A549 (cell line): ENCODE data around the gene ZNF385A. TPM values are rescaled to one million over a fixed set of nuclear protein-coding genes. Genes with fewer than 3 reads are reported as not detected.
A peak's percentile ranks its signal among the peaks of the same experiment; 100 is the strongest.

Source experiments
- ATAC-seq, 2 experiments: fragments of 200-7000 bp in 1 of 2; fragments of >200 bp in 1 of 2; cut with Nextera tagmentation in 1 of 2; cut with Tn5 transposase in 1 of 2; 3 replicates each; pipeline versions ENCODE4 v1.8.0 to v1.9.1; 2018 to 2020; ENCODE audit warnings: mild to moderate bottlenecking in 1 of 2, moderate library complexity in 1 of 2
- CTCF ChIA-PET: fragments of 300-600 bp; sonication (Branson Sonifier 250); formaldehyde crosslinking; extraction: SDS; loops from one replicate; lab custom pipeline; 2021; ENCODE audit warnings: antibody characterized with exemption, inconsistent platforms; lab: Yijun Ruan, JAX
- POLR2A ChIA-PET: fragments of 350-600 bp; formaldehyde crosslinking; extraction: SDS; loops from one replicate; lab custom pipeline; 2021; ENCODE audit warnings: antibody characterized with exemption, inconsistent platforms; lab: Yijun Ruan, JAX
- DNase-seq, 2 experiments: peaks; one replicate each; pipeline versions ENCODE4 v3.0.0 to v3.0.0-alpha.2; 2011 to 2016; ENCODE audit warnings: low read depth in 1 of 2, low spot score in 1 of 2
- FAIRE-seq: peaks from 2 replicates; lab custom pipeline; 2011; peaks lifted over from hg19 to GRCh38; lab: Jason Lieb, UNC
- H3K27ac ChIP-seq, 2 experiments: fragments of >200 bp; sonication (Bioruptor Twin); formaldehyde crosslinking; 3 replicates each; pipeline ENCODE4 v1.5.1; 2016 to 2017
- H3K4me1 ChIP-seq: fragments of >200 bp; sonication (Bioruptor Twin); formaldehyde crosslinking; 3 replicates; pipeline ENCODE4 v1.6.1; 2016
- H3K4me2 ChIP-seq: fragments of >200 bp; sonication (Bioruptor Twin); formaldehyde crosslinking; 3 replicates; pipeline ENCODE4 v1.6.1; 2016
- H3K4me3 ChIP-seq: fragments of >200 bp; sonication (Bioruptor Twin); formaldehyde crosslinking; 3 replicates; pipeline ENCODE4 v1.5.1; 2016
- H3K9me3 ChIP-seq: fragments of >200 bp; sonication (Bioruptor Twin); formaldehyde crosslinking; 3 replicates; pipeline ENCODE4 v1.6.1; 2016
- E2F6 ChIP-seq: IDR thresholded peaks from 2 replicates; pipeline ENCODE4 v1.6.1; 2012; ENCODE audit warnings: low read depth, borderline replicate concordance
- ESRRA ChIP-seq: fragments of 150-350 bp; IDR thresholded peaks from 2 replicates; pipeline ENCODE4 v1.6.1; 2014; ENCODE audit warnings: mild to moderate bottlenecking, low read length, borderline replicate concordance
- FOSB ChIP-seq: fragments of 250-450 bp; sonication (Bioruptor Pico); IDR thresholded peaks from 2 replicates; pipeline ENCODE4 v1.5.0; 2020; ENCODE audit warnings: mild to moderate bottlenecking, moderate library complexity
- FOXS1 ChIP-seq: fragments of 250-450 bp; sonication (Bioruptor Pico); IDR thresholded peaks from 2 replicates; pipeline ENCODE4 v1.5.0; 2020; ENCODE audit warnings: mild to moderate bottlenecking, moderate library complexity
- HMGXB4 ChIP-seq: fragments of 250-450 bp; sonication (Bioruptor Pico); IDR thresholded peaks from 2 replicates; pipeline ENCODE4 v1.5.0; 2021; ENCODE audit warnings: mild to moderate bottlenecking, moderate library complexity, borderline replicate concordance
- JUN ChIP-seq, 2 experiments: fragments of >200 bp; sonication (Bioruptor Twin); formaldehyde crosslinking; IDR thresholded peaks; 2 replicates in 1 of 2; 3 replicates in 1 of 2; pipeline ENCODE4 v1.6.1; 2016 to 2017
- JUNB ChIP-seq: fragments of >200 bp; sonication (Bioruptor Twin); formaldehyde crosslinking; IDR thresholded peaks from 2 replicates; pipeline ENCODE4 v1.6.1; 2016
- MAZ ChIP-seq: fragments of 150-350 bp; IDR thresholded peaks from 2 replicates; pipeline ENCODE4 v1.6.1; 2014; ENCODE audit warnings: antibody characterized with exemption, low read depth, low read length, borderline replicate concordance
- MYC ChIP-seq: IDR thresholded peaks from 2 replicates; pipeline ENCODE4 v1.6.1; 2012; ENCODE audit warnings: mild to moderate bottlenecking, inconsistent platforms, low read length, improper control_type of control experiment, borderline replicate concordance
- NFE2L2 ChIP-seq: fragments of 150-350 bp; conservative IDR thresholded peaks from 2 replicates; pipeline ENCODE4 v1.6.1; 2014; ENCODE audit warnings: low read length
- PHF8 ChIP-seq: fragments of 200-600 bp; sonication (generic); IDR thresholded peaks from 2 replicates; pipeline ENCODE4 v1.6.1; 2016; ENCODE audit warnings: low read depth, mild to moderate bottlenecking, antibody characterized with exemption, moderate library complexity, borderline replicate concordance
- POLR2A ChIP-seq: IDR thresholded peaks from 2 replicates; pipeline ENCODE4 v1.6.1; 2012; ENCODE audit warnings: mild to moderate bottlenecking, low read length
- RAD21 ChIP-seq, 2 experiments: fragments of >200 bp in 1 of 2; sonication (Bioruptor Twin) in 1 of 2; formaldehyde crosslinking in 1 of 2; IDR thresholded peaks in 1 of 2; conservative IDR thresholded peaks in 1 of 2; 2 replicates in 1 of 2; 3 replicates in 1 of 2; pipeline ENCODE4 v1.6.1; 2012 to 2018; ENCODE audit warnings: inconsistent platforms in 1 of 2
- TFCP2L1 ChIP-seq: fragments of 250-450 bp; sonication (Bioruptor Pico); IDR thresholded peaks from 2 replicates; pipeline ENCODE4 v1.5.0; 2021; ENCODE audit warnings: mild to moderate bottlenecking
- TP53 ChIP-seq: fragments of 250-450 bp; sonication (Bioruptor Pico); IDR thresholded peaks from 2 replicates; pipeline ENCODE4 v1.5.0; 2021; ENCODE audit warnings: mild to moderate bottlenecking, moderate library complexity
- ZC3H11A ChIP-seq: fragments of 450-650 bp; IDR thresholded peaks from 2 replicates; pipeline ENCODE4 v1.6.1; 2014; ENCODE audit warnings: antibody characterized with exemption, mild to moderate bottlenecking
- WGBS: methylation state at CpG from one replicate; pipeline ENCODE4 v1.1.6; 2017; ENCODE audit errors: missing lambda C conversion rate; 5-methylcytosine and 5-hydroxymethylcytosine counted together
- polyA plus RNA-seq, 4 experiments: library from polyadenylated mRNA; depleted of rRNA in 3 of 4; stranded (reverse); fragments of >200 nt; fragmentation: RNase III in 1 of 4; extraction: RNeasy Plus Mini Kit Qiagen cat#74134 plus additional on column Dnase treatment in 1 of 4; gene quantifications; 2 replicates in 3 of 4; 3 replicates in 1 of 4; pipeline ENCODE4 v1.2.3, GENCODE V29; 2011 to 2017
- TF ChIP-seq, protein P1 (sequence below): fragments of 200-600 bp; sonication (generic); IDR thresholded peaks from 2 replicates; pipeline ENCODE4 v1.6.1; 2016; ENCODE audit warnings: antibody characterized with exemption, mild to moderate bottlenecking, moderate library complexity
- TF ChIP-seq, protein P2 (sequence below): fragments of 450-650 bp; IDR thresholded peaks from 2 replicates; pipeline ENCODE4 v1.6.1; 2014; ENCODE audit warnings: antibody characterized with exemption
- TF ChIP-seq, protein P3 (sequence below): fragments of 150-350 bp; IDR thresholded peaks from 2 replicates; pipeline ENCODE4 v1.6.1; 2014; ENCODE audit warnings: low read depth, mild to moderate bottlenecking, low read length

ZNF385A gene
- polyA plus RNA-seq, 2 of the 4 experiments (the other 2 are of a cell fraction), result 1.8 to 14.9 TPM

GRCh38 chr12:54431911-54432814 lies 47.6 kb upstream of the ZNF385A start:
- Histone ChIP-seq H3K27ac (peak overlapping the region in 1 of 2 experiments; percentile 18; a peak in 1 of 6 replicates), H3K4me2 (peak overlapping the region; percentile 47), H3K4me3 (no peak overlapping the region), H3K4me1 (peaks cover 34% of the 10 kb centered on the region), H3K9me3 (no peaks in the 10 kb centered on the region)
- DNase-seq (peak in 1 of 2 experiments; percentile 70), ATAC-seq (peak; percentile 26 to 48; a peak in 3 of 6 replicates)
- POLR2A ChIA-PET, result no interaction called here
- TF ChIP-seq TP53 (CRISPR knock-in tag) (no peak), HMGXB4 (CRISPR knock-in tag) (no peak), E2F6 (no peak), FOXS1 (CRISPR knock-in tag) (no peak), JUN (IDR thresholded peaks at IDR 0.05) (no peak), JUNB (no peak), PHF8 (no peak), NFE2L2 (no peak), ESRRA (no peak), TFCP2L1 (CRISPR knock-in tag) (no peak), MYC (no peak), MAZ (no peak), FOSB (CRISPR knock-in tag) (no peak), RAD21 (conservative IDR thresholded peaks at IDR 0.05 in 1 of 2, IDR thresholded peaks at IDR 0.05 in 1 of 2) (no peak), ZC3H11A (no peak), POLR2A (no peak)
- TF ChIP-seq, protein P1, sequence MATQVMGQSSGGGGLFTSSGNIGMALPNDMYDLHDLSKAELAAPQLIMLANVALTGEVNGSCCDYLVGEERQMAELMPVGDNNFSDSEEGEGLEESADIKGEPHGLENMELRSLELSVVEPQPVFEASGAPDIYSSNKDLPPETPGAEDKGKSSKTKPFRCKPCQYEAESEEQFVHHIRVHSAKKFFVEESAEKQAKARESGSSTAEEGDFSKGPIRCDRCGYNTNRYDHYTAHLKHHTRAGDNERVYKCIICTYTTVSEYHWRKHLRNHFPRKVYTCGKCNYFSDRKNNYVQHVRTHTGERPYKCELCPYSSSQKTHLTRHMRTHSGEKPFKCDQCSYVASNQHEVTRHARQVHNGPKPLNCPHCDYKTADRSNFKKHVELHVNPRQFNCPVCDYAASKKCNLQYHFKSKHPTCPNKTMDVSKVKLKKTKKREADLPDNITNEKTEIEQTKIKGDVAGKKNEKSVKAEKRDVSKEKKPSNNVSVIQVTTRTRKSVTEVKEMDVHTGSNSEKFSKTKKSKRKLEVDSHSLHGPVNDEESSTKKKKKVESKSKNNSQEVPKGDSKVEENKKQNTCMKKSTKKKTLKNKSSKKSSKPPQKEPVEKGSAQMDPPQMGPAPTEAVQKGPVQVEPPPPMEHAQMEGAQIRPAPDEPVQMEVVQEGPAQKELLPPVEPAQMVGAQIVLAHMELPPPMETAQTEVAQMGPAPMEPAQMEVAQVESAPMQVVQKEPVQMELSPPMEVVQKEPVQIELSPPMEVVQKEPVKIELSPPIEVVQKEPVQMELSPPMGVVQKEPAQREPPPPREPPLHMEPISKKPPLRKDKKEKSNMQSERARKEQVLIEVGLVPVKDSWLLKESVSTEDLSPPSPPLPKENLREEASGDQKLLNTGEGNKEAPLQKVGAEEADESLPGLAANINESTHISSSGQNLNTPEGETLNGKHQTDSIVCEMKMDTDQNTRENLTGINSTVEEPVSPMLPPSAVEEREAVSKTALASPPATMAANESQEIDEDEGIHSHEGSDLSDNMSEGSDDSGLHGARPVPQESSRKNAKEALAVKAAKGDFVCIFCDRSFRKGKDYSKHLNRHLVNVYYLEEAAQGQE, result no peak
- TF ChIP-seq, protein P2, sequence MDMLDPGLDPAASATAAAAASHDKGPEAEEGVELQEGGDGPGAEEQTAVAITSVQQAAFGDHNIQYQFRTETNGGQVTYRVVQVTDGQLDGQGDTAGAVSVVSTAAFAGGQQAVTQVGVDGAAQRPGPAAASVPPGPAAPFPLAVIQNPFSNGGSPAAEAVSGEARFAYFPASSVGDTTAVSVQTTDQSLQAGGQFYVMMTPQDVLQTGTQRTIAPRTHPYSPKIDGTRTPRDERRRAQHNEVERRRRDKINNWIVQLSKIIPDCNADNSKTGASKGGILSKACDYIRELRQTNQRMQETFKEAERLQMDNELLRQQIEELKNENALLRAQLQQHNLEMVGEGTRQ, result no peak
- TF ChIP-seq, protein P3, sequence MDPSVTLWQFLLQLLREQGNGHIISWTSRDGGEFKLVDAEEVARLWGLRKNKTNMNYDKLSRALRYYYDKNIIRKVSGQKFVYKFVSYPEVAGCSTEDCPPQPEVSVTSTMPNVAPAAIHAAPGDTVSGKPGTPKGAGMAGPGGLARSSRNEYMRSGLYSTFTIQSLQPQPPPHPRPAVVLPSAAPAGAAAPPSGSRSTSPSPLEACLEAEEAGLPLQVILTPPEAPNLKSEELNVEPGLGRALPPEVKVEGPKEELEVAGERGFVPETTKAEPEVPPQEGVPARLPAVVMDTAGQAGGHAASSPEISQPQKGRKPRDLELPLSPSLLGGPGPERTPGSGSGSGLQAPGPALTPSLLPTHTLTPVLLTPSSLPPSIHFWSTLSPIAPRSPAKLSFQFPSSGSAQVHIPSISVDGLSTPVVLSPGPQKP, result no peak
- TF ChIP-seq, all 56 proteins: peak for 0
- 61% methylated on average over 9 of the region's 9 CpGs for WGBS
- CTCF ChIA-PET, result interaction anchor here (0.6 to 47.9 kb wide), 8 partner anchors 7 to 62 kb away, joined by 3 to 1279 read pairs (median 14); partner anchors contain the start of gene ITGA5
- no peak for FAIRE-seq
